OCI-LY7 (cell line): ENCODE data around the gene CEP83. TPM values are rescaled to one million over a fixed set of nuclear protein-coding genes. Genes with fewer than 3 reads are reported as not detected.

Source experiments
- BruUV-seq: library from RNA; stranded (reverse); fragments of 400-500 nt; replicated peaks from 2 replicates; lab custom pipeline; 2021; lab: Mats Ljungman, UMichigan
- CTCF ChIA-PET: fragments of 300-600 bp; sonication (Branson Sonifier 250); formaldehyde crosslinking; loops from one replicate; lab custom pipeline; 2022; ENCODE audit warnings: antibody characterized with exemption; ENCODE audit not compliant: unreplicated experiment; lab: Charles Lee
- POLR2A ChIA-PET: fragments of 300-600 bp; sonication (Branson Sonifier 250); formaldehyde crosslinking; loops from one replicate; lab custom pipeline; 2022; ENCODE audit warnings: antibody characterized with exemption; lab: Charles Lee
- DNase-seq: peaks from one replicate; pipeline ENCODE4 v3.0.0-alpha.2; 2015; ENCODE audit warnings: low spot score
- H2AFZ ChIP-seq: fragments of 200-600 bp; sonication (generic), shearing (Covaris generic); 2 replicates; pipeline ENCODE4 v1.6.1; 2014; ENCODE audit warnings: mild to moderate bottlenecking, antibody characterized with exemption, low read length, moderate library complexity
- H3K27ac ChIP-seq: fragments of 200-600 bp; sonication (generic); 2 replicates; pipeline ENCODE4 v1.5.1; 2014; ENCODE audit warnings: mixed run types, low read depth, mild to moderate bottlenecking, moderate library complexity, low read length, inconsistent platforms; ENCODE audit not compliant: poor library complexity, severe bottlenecking
- H3K36me3 ChIP-seq: fragments of 200-600 bp; sonication (generic); 2 replicates; pipeline ENCODE4 v1.6.1; 2014; ENCODE audit warnings: mild to moderate bottlenecking, antibody characterized with exemption, low read length, moderate library complexity, mixed read lengths; ENCODE audit not compliant: insufficient read depth
- H3K4me1 ChIP-seq: fragments of 200-600 bp; sonication (generic); 2 replicates; pipeline ENCODE4 v1.5.1; 2014; ENCODE audit warnings: mild to moderate bottlenecking, low read length; ENCODE audit not compliant: insufficient read depth, poor library complexity, severe bottlenecking
- H3K4me2 ChIP-seq: fragments of 200-600 bp; sonication (generic); 2 replicates; pipeline ENCODE4 v1.6.1; 2014; ENCODE audit warnings: mild to moderate bottlenecking, low read length
- H3K4me3 ChIP-seq: fragments of 200-600 bp; sonication (generic); 2 replicates; pipeline ENCODE4 v1.5.1; 2014; ENCODE audit warnings: mild to moderate bottlenecking, low read depth, low read length; ENCODE audit not compliant: poor library complexity, severe bottlenecking
- H3K79me2 ChIP-seq: fragments of 200-600 bp; sonication (generic); 2 replicates; pipeline ENCODE4 v1.6.1; 2016; ENCODE audit warnings: low read depth, mild to moderate bottlenecking, low read length, moderate library complexity, mixed read lengths; ENCODE audit not compliant: insufficient read depth
- H3K9me2 ChIP-seq: fragments of 200-600 bp; sonication (generic); 2 replicates; pipeline ENCODE4 v1.6.1; 2016; ENCODE audit warnings: mild to moderate bottlenecking, low read length, mixed read lengths; ENCODE audit not compliant: insufficient read depth
- H3K9me3 ChIP-seq: fragments of 200-600 bp; sonication (generic); 2 replicates; pipeline ENCODE4 v1.6.1; 2014; ENCODE audit warnings: mild to moderate bottlenecking, mixed run types, low read length, mixed read lengths
- H4K20me1 ChIP-seq: fragments of 200-600 bp; sonication (generic); 2 replicates; pipeline ENCODE4 v1.6.1; 2014; ENCODE audit warnings: mild to moderate bottlenecking, antibody characterized with exemption, low read length, moderate library complexity, mixed read lengths; ENCODE audit not compliant: insufficient read depth
- CTCF ChIP-seq: fragments of 200-600 bp; sonication (generic); conservative IDR thresholded peaks from 2 replicates; pipeline ENCODE4 v1.5.1; 2014; ENCODE audit warnings: mild to moderate bottlenecking, antibody characterized with exemption, low read length, moderate library complexity, mixed read lengths
- EZH2phosphoT487 ChIP-seq: fragments of 200-600 bp; sonication (generic); IDR thresholded peaks from 2 replicates; pipeline ENCODE4 v1.6.1; 2018; ENCODE audit warnings: low read depth, borderline replicate concordance, mild to moderate bottlenecking, mixed run types, antibody characterized with exemption, low read length, moderate library complexity, mixed read lengths
- intact Hi-C: fragments of 100-400 bp; cut with micrococcal nuclease; formaldehyde crosslinking; loops from one replicate; pipeline ENCODE4 v1.10.0; 2022; ENCODE audit not compliant: unreplicated experiment
- total RNA-seq, 2 experiments: library from RNA; depleted of rRNA in 1 of 2; stranded (reverse); fragments of >200 nt in 1 of 2; shearing (Covaris generic) in 1 of 2; gene quantifications; 2 replicates each; pipeline ENCODE4 v1.2.3, GENCODE V29; 2014 to 2022

CEP83 gene
- total RNA-seq, 2 experiments from 2014 or later, result 29.7 to 35.2 TPM

- no peaks in the 10 kb centered on the region for H3K79me2 ChIP-seq
- H3K27ac ChIP-seq, result no peak overlapping the region
- peaks cover 33% of the 10 kb centered on the region for H3K36me3 ChIP-seq
- H3K4me3 ChIP-seq, result no peak overlapping the region
- no peak overlapping the region for H3K4me2 ChIP-seq
- ChIA-PET CTCF (no interaction called here), POLR2A (no interaction called here)
- H4K20me1 ChIP-seq, result no peaks in the 10 kb centered on the region
- no peaks in the 10 kb centered on the region for H3K9me3 ChIP-seq
- no TSS peak for BruUV-seq
- no peak for DNase-seq
- no peak overlapping the region for H2AFZ ChIP-seq
- intact Hi-C loops, result no loop called here
- no peaks in the 10 kb centered on the region for H3K9me2 ChIP-seq
- TF ChIP-seq CTCF (no peak), EZH2phosphoT487 (no peak)
- no peaks in the 10 kb centered on the region for H3K4me1 ChIP-seq
These were observed 82.1 kb downstream of the CEP83 start for GRCh38 chr12:94377599-94377998.

GRCh38 chr12:94374124-94374523, 85.5 kb downstream of the CEP83 start:
- Histone ChIP-seq H3K4me2 (no peak overlapping the region), H3K4me1 (no peaks in the 10 kb centered on the region), H2AFZ (no peak overlapping the region), H3K27ac (no peak overlapping the region), H3K79me2 (no peaks in the 10 kb centered on the region), H3K9me3 (no peaks in the 10 kb centered on the region), H4K20me1 (no peaks in the 10 kb centered on the region), H3K9me2 (no peaks in the 10 kb centered on the region), H3K4me3 (no peak overlapping the region), H3K36me3 (peaks cover 33% of the 10 kb centered on the region)
- no peak for DNase-seq
- intact Hi-C loops, result no loop called here
- BruUV-seq, result no TSS peak
- POLR2A ChIA-PET, result interaction anchor here (0.7 to 1.5 kb wide), 2 partner anchors 10 to 77 kb away, joined by 3 to 7 read pairs; no protein-coding TSS in a partner anchor
- TF ChIP-seq EZH2phosphoT487 (no peak), CTCF (no peak)
- CTCF ChIA-PET, result no interaction called here

- Histone ChIP-seq H3K9me3 (no peaks in the 10 kb centered on the region), H4K20me1 (no peaks in the 10 kb centered on the region), H3K4me1 (no peaks in the 10 kb centered on the region), H3K9me2 (no peaks in the 10 kb centered on the region), H2AFZ (no peak overlapping the region), H3K4me3 (no peak overlapping the region), H3K79me2 (no peaks in the 10 kb centered on the region), H3K27ac (no peak overlapping the region), H3K4me2 (no peak overlapping the region), H3K36me3 (peaks cover 22% of the 10 kb centered on the region)
- no peak for DNase-seq
- ChIA-PET CTCF (no interaction called here), POLR2A (no interaction called here)
- intact Hi-C loops, result no loop called here
- BruUV-seq, result no TSS peak
- TF ChIP-seq CTCF (no peak), EZH2phosphoT487 (no peak)
These were observed 87.2 kb downstream of the CEP83 start for GRCh38 chr12:94372461-94372860.
